Astrocyte (in vitro differentiated cells and primary cell): Measurements from ENCODE around the gene RUSC2.

Source experiments
- EZH2 ChIP-seq: IDR thresholded peaks from 2 replicates; pipeline ENCODE4 v1.6.1; 2012; ENCODE audit warnings: mild to moderate bottlenecking, low read length, inconsistent platforms; ENCODE audit not compliant: insufficient read depth
- TF ChIP-seq, protein P1 (sequence below): IDR thresholded peaks from 2 replicates; pipeline ENCODE4 v1.5.1; 2011; ENCODE audit warnings: low read depth, mild to moderate bottlenecking, inconsistent platforms, low read length, moderate library complexity; ENCODE audit not compliant: insufficient read depth

- TF ChIP-seq, protein P1, sequence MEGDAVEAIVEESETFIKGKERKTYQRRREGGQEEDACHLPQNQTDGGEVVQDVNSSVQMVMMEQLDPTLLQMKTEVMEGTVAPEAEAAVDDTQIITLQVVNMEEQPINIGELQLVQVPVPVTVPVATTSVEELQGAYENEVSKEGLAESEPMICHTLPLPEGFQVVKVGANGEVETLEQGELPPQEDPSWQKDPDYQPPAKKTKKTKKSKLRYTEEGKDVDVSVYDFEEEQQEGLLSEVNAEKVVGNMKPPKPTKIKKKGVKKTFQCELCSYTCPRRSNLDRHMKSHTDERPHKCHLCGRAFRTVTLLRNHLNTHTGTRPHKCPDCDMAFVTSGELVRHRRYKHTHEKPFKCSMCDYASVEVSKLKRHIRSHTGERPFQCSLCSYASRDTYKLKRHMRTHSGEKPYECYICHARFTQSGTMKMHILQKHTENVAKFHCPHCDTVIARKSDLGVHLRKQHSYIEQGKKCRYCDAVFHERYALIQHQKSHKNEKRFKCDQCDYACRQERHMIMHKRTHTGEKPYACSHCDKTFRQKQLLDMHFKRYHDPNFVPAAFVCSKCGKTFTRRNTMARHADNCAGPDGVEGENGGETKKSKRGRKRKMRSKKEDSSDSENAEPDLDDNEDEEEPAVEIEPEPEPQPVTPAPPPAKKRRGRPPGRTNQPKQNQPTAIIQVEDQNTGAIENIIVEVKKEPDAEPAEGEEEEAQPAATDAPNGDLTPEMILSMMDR, result no peak
- TF ChIP-seq EZH2, result no peak
Observed at GRCh38 chr9:35488566-35489312, 1.2 kb upstream of the RUSC2 start.
